ENCODE measurements around the gene DNAAF3.

DNA sequence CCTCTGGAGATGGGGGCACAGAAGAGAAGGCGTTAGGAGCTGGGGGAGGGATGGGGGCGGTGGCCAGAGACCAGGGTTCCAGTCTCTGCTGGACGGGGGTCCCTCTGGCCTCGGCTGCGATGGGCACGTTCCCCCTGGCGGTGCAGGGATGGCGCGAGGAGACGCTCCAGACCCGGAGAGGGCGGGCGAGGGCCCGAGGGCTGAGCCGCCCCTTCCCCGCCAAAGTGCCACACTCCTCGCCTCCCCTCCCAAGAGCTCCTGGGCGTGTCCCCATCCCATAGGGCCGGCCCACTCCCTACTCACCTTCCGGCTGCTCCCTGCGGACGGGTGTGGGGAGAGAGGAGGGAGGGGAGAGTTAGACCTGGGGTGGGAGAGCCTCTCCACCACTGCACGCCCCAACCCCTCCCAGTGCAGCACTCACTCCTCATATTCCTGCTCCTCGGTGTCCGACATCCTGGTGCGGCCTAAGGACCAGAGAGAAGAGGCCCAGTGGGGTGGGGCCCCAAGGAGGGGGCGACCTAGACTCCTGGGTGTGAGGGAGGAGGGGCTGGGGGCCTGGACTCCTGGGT lies 19.6 kb downstream of the DNAAF3 start:
- TF ChIP-seq CTCF (IDR thresholded peaks at IDR 0.05) (no peak), EP300 (IDR thresholded peaks at IDR 0.05) (no peak), POLR2A (IDR thresholded peaks at IDR 0.05) (no peak)

All from suprapubic skin (tissue), 3 donors.